HepG2 (cell line): ENCODE measurements around the gene DEPDC5. TPM values are rescaled to one million over a fixed set of nuclear protein-coding genes. Genes with fewer than 3 reads are reported as not detected.

ENCODE experiments used
- GFI1 ChIP-seq: sonication (generic); formaldehyde crosslinking; IDR thresholded peaks from 2 replicates; pipeline ENCODE4 v1.5.0; 2020; ENCODE audit warnings: missing genetic modification reagents, mild to moderate bottlenecking, borderline replicate concordance
- HMGA1 ChIP-seq: sonication (generic); formaldehyde crosslinking; conservative IDR thresholded peaks from 2 replicates; pipeline ENCODE4 v1.4.0; 2020; ENCODE audit warnings: missing genetic modification reagents
- IKZF5 ChIP-seq: IDR thresholded peaks from 2 replicates; pipeline ENCODE4 v1.6.1; 2018; ENCODE audit warnings: missing genetic modification reagents, mild to moderate bottlenecking, missing compliant biosample characterization
- ISX ChIP-seq: sonication (generic); formaldehyde crosslinking; conservative IDR thresholded peaks from 2 replicates; pipeline ENCODE4 v1.5.0; 2020; ENCODE audit warnings: missing genetic modification reagents
- KLF13 ChIP-seq: sonication (generic); formaldehyde crosslinking; IDR thresholded peaks from 2 replicates; pipeline ENCODE4 v1.4.0; 2020; ENCODE audit warnings: mild to moderate bottlenecking, missing genetic modification reagents
- NFATC3 ChIP-seq: sonication (generic); formaldehyde crosslinking; IDR thresholded peaks from 2 replicates; pipeline ENCODE4 v1.5.1; 2020; ENCODE audit warnings: mild to moderate bottlenecking, missing genetic modification reagents
- POLR2AphosphoS2 ChIP-seq: IDR thresholded peaks from 2 replicates; pipeline ENCODE4 v1.6.1; 2011; ENCODE audit warnings: low read depth, low read length, improper control_type of control experiment
- REL ChIP-seq: sonication (generic); formaldehyde crosslinking; conservative IDR thresholded peaks from 2 replicates; pipeline ENCODE4 v1.8.0; 2022; ENCODE audit warnings: mild to moderate bottlenecking, missing genetic modification reagents, moderate library complexity
- SOX13 ChIP-seq, 3 experiments: fragments of 450-650 bp in 1 of 3; sonication (generic) in 1 of 3; formaldehyde crosslinking in 1 of 3; IDR thresholded peaks in 2 of 3; conservative IDR thresholded peaks in 1 of 3; 2 replicates each; pipeline versions ENCODE4 v1.5.0 to v1.6.1; 2016 to 2020; ENCODE audit warnings: antibody characterized with exemption in 1 of 3, mild to moderate bottlenecking in 1 of 3, missing compliant biosample characterization in 1 of 3, missing genetic modification reagents in 1 of 3, moderate library complexity in 1 of 3
- ZNF460 ChIP-seq: sonication (generic); formaldehyde crosslinking; IDR thresholded peaks from 2 replicates; pipeline ENCODE4 v1.5.1; 2020; ENCODE audit warnings: missing genetic modification reagents, mild to moderate bottlenecking, borderline replicate concordance
- polyA plus RNA-seq, 8 experiments: library from polyadenylated mRNA; depleted of rRNA in 3 of 8; stranded (reverse) in 7 of 8; unstranded in 1 of 8; fragments of >200 nt; fragmentation: Illumina TruSeq in 4 of 8; extraction: Trizol in 4 of 8; gene quantifications; 2 replicates each; pipeline versions ENCODE4 v1.2.1 to v1.2.3, GENCODE V29; 2011 to 2016; ENCODE audit warnings: low read depth in 4 of 8, missing spikeins in 1 of 8, mixed read lengths in 1 of 8; ENCODE audit not compliant: insufficient read depth in 1 of 8
- total RNA-seq, 5 experiments: library from RNA; depleted of rRNA; stranded (reverse); fragments of >200 nt; fragmentation: Illumina TruSeq; extraction: Trizol; gene quantifications; 2 replicates each; pipeline ENCODE4 v1.2.3, GENCODE V29; 2016; ENCODE audit warnings: low read depth in 1 of 5
- TF ChIP-seq, protein P1 (sequence below): sonication (generic); formaldehyde crosslinking; IDR thresholded peaks from 2 replicates; pipeline ENCODE4 v1.4.0; 2020; ENCODE audit warnings: missing genetic modification reagents, borderline replicate concordance
- TF ChIP-seq, protein P2 (sequence below), 2 experiments: sonication (generic) in 1 of 2; formaldehyde crosslinking in 1 of 2; IDR thresholded peaks; 2 replicates each; pipeline versions ENCODE4 v1.6.1 to v1.9.0; 2014 to 2022; ENCODE audit warnings: antibody characterized with exemption in 1 of 2, borderline replicate concordance in 1 of 2, inconsistent platforms in 1 of 2, low read depth in 1 of 2, missing genetic modification reagents in 1 of 2

Gene DEPDC5
- total and polyA plus RNA-seq, 2 of the 13 experiments (the other 11 are each of a cell fraction or from before 2014, with no cell fraction given): 9.8 to 12.4 TPM

- TF ChIP-seq, protein P1, sequence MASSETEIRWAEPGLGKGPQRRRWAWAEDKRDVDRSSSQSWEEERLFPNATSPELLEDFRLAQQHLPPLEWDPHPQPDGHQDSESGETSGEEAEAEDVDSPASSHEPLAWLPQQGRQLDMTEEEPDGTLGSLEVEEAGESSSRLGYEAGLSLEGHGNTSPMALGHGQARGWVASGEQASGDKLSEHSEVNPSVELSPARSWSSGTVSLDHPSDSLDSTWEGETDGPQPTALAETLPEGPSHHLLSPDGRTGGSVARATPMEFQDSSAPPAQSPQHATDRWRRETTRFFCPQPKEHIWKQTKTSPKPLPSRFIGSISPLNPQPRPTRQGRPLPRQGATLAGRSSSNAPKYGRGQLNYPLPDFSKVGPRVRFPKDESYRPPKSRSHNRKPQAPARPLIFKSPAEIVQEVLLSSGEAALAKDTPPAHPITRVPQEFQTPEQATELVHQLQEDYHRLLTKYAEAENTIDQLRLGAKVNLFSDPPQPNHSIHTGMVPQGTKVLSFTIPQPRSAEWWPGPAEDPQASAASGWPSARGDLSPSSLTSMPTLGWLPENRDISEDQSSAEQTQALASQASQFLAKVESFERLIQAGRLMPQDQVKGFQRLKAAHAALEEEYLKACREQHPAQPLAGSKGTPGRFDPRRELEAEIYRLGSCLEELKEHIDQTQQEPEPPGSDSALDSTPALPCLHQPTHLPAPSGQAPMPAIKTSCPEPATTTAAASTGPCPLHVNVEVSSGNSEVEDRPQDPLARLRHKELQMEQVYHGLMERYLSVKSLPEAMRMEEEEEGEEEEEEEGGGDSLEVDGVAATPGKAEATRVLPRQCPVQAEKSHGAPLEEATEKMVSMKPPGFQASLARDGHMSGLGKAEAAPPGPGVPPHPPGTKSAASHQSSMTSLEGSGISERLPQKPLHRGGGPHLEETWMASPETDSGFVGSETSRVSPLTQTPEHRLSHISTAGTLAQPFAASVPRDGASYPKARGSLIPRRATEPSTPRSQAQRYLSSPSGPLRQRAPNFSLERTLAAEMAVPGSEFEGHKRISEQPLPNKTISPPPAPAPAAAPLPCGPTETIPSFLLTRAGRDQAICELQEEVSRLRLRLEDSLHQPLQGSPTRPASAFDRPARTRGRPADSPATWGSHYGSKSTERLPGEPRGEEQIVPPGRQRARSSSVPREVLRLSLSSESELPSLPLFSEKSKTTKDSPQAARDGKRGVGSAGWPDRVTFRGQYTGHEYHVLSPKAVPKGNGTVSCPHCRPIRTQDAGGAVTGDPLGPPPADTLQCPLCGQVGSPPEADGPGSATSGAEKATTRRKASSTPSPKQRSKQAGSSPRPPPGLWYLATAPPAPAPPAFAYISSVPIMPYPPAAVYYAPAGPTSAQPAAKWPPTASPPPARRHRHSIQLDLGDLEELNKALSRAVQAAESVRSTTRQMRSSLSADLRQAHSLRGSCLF (CRISPR knock-in tag): no peak
- 0 out of 2 replicates have a peak, but pooled peaks have one; percentile 58 for TF ChIP-seq REL
- no peak for TF ChIP-seq SOX13 (IDR thresholded peaks at IDR 0.05)
- TF ChIP-seq SOX13 (CRISPR knock-in tag; conservative IDR thresholded peaks at IDR 0.05 in 1 of 2, IDR thresholded peaks at IDR 0.05 in 1 of 2): peak in 1 of 2 experiments; percentile 24; a peak in 1 of 4 replicates
- peak; percentile 54; the same call in 1 of the 2 replicates for TF ChIP-seq KLF13 (CRISPR knock-in tag)
- 0 out of 2 replicates have a peak, but pooled peaks have one; percentile 59 for TF ChIP-seq ISX (CRISPR knock-in tag)
- TF ChIP-seq, protein P2, sequence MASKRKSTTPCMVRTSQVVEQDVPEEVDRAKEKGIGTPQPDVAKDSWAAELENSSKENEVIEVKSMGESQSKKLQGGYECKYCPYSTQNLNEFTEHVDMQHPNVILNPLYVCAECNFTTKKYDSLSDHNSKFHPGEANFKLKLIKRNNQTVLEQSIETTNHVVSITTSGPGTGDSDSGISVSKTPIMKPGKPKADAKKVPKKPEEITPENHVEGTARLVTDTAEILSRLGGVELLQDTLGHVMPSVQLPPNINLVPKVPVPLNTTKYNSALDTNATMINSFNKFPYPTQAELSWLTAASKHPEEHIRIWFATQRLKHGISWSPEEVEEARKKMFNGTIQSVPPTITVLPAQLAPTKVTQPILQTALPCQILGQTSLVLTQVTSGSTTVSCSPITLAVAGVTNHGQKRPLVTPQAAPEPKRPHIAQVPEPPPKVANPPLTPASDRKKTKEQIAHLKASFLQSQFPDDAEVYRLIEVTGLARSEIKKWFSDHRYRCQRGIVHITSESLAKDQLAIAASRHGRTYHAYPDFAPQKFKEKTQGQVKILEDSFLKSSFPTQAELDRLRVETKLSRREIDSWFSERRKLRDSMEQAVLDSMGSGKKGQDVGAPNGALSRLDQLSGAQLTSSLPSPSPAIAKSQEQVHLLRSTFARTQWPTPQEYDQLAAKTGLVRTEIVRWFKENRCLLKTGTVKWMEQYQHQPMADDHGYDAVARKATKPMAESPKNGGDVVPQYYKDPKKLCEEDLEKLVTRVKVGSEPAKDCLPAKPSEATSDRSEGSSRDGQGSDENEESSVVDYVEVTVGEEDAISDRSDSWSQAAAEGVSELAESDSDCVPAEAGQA (IDR thresholded peaks at IDR 0.05; ENCODE audit: low read depth): no peak
- TF ChIP-seq, protein P2 (CRISPR knock-in tag; IDR thresholded peaks at IDR 0.05; ENCODE audit: borderline replicate concordance): no peak
- TF ChIP-seq HMGA1 (CRISPR knock-in tag): no peak
- TF ChIP-seq POLR2AphosphoS2: peak; percentile 25; the same call in 1 of the 2 replicates
- TF ChIP-seq IKZF5 (CRISPR knock-in tag): peak; percentile 77
- no peak for TF ChIP-seq NFATC3 (CRISPR knock-in tag)
- TF ChIP-seq ZNF460 (CRISPR knock-in tag): no peak
- 0 out of 2 replicates have a peak, but pooled peaks have one; percentile 47 for TF ChIP-seq GFI1 (CRISPR knock-in tag)
These were observed at the start of gene DEPDC5 (continued) for GRCh38 chr22:31753634-31754501.
